IPS DF 6.9 (cell line): Measurements from ENCODE around the gene ADGRL3.

Experiments
- DNase-seq: peaks from one replicate; pipeline ENCODE4 v3.0.0-alpha.2; 2013; ENCODE audit warnings: low read depth, low spot score
- H3K27ac ChIP-seq: one replicate; pipeline ENCODE4 v1.5.1; 2013; ENCODE audit warnings: low read length, control low read depth
- H3K27me3 ChIP-seq: 2 replicates; pipeline ENCODE4 v1.6.1; 2013; ENCODE audit warnings: mild to moderate bottlenecking, low read length; ENCODE audit not compliant: control insufficient read depth, insufficient read depth
- H3K36me3 ChIP-seq: 2 replicates; pipeline ENCODE4 v1.6.1; 2013; ENCODE audit warnings: low read length; ENCODE audit not compliant: control insufficient read depth, insufficient read depth
- H3K4me1 ChIP-seq: 2 replicates; pipeline ENCODE4 v1.6.1; 2013; ENCODE audit warnings: low read length; ENCODE audit not compliant: control insufficient read depth, insufficient read depth
- H3K4me3 ChIP-seq: 2 replicates; pipeline ENCODE4 v1.5.1; 2013; ENCODE audit warnings: mild to moderate bottlenecking, low read length
- H3K9me3 ChIP-seq: 2 replicates; pipeline ENCODE4 v1.6.1; 2013; ENCODE audit warnings: low read length, inconsistent platforms; ENCODE audit not compliant: control insufficient read depth, insufficient read depth
- WGBS: extraction: QIAGEN DNeasy Blood & Tissue Kit; methylation state at CpG from one replicate; pipeline ENCODE4 v1.1.7; 2013; ENCODE audit warnings: mixed read lengths, missing lambda C conversion rate; ENCODE audit not compliant: insufficient read length, insufficient coverage; 5-methylcytosine and 5-hydroxymethylcytosine counted together

The ADGRL3 gene

DNA sequence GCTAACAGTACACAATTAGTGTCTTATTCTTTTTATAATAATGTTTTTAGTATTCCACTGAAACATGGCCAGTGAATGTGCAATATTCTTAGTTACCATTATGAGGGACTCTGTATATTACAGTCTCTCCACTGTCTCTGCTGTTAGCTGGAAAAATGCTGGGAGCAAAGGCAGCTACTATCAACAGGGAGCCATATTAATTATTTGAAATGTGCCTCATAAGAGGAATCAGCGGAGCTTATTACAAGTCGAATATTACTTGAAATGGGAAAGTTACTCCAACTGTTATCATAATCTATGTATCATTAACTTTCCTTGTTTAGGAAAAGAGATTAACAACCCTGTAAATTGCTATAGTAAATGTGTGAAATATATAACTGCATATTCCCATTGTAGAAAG lies 612.0 kb downstream of the ADGRL3 start:
- Histone ChIP-seq H3K27me3 (no peaks in the 10 kb centered on the region), H3K4me3 (no peak overlapping the region), H3K36me3 (no peaks in the 10 kb centered on the region), H3K9me3 (no peaks in the 10 kb centered on the region), H3K27ac (no peak overlapping the region), H3K4me1 (no peaks in the 10 kb centered on the region)
- no CpG with 5 or more reads among the region's 2 CpGs for WGBS
- DNase-seq: no peak

DNA sequence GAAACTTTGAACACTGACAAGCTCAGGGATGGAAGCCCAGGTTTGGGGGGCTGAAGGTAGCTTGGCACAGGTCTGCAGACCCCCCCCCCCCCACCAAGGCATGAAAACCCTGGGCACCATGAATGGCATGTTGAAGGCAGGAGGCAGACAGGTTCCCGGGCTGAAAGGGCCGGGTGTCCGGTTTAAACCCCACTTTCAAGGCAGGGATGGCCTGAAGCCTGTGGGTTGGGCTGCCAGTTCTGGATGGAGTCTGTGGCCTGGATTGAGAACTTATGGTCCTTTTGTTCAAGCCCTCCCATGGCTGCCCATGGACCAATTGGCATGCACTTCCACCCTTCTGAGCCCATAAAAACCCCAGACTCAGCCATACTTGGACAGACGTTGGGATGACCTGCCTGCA lies 616.9 kb downstream of the ADGRL3 start:
- no CpG with 5 or more reads among the region's 4 CpGs for WGBS
- no peak for DNase-seq
- Histone ChIP-seq H3K27ac (no peak overlapping the region), H3K4me1 (no peaks in the 10 kb centered on the region), H3K36me3 (no peaks in the 10 kb centered on the region), H3K9me3 (no peaks in the 10 kb centered on the region), H3K27me3 (no peaks in the 10 kb centered on the region), H3K4me3 (no peak overlapping the region)

DNA sequence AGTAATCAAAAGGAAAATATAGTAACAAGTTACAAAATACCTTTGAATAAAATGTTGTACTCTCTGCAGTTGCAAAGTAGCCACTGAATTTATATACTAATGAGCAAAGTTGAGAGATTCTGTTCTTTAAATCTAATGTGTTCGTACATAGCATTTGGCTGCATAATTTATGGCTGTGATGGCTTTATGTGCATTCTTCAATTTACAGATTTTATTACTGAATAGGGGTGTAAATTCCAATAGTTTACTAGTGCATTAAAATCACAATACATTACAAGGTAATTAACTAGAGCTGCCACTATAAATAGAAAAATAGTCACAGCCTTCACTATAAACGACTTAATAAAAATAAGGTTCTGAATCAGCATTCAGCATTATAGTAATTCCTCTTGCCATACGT lies 620.0 kb downstream of the ADGRL3 start:
- Histone ChIP-seq H3K27ac (no peak overlapping the region), H3K27me3 (no peaks in the 10 kb centered on the region), H3K4me3 (no peak overlapping the region), H3K36me3 (no peaks in the 10 kb centered on the region), H3K9me3 (no peaks in the 10 kb centered on the region), H3K4me1 (no peaks in the 10 kb centered on the region)
- WGBS: 100% methylated on average over 1 of the region's 3 CpGs
- DNase-seq: no peak

DNA sequence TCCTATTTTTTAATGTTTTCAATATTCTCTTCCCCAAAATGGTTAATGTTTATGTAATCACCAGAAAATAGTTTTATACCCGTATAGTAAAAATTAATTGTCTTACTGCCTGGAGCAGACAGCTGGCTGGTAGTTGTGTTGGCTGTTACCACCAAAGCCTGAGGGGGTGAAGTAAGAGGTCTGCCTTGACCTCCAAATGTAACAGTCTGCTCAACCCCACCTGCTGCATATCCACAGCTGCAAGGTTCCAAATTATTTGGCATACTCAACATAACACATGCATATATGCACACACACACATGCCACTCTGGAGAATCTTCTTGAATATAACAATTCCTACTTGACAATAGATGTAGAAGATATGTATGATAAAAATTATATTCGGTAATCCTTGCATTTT lies 624.3 kb downstream of the ADGRL3 start:
- Histone ChIP-seq H3K27ac (no peak overlapping the region), H3K4me1 (peaks cover 3% of the 10 kb centered on the region), H3K36me3 (no peaks in the 10 kb centered on the region), H3K27me3 (no peaks in the 10 kb centered on the region), H3K4me3 (no peak overlapping the region), H3K9me3 (no peaks in the 10 kb centered on the region)
- WGBS: no CpG with 5 or more reads among the region's 2 CpGs
- no peak for DNase-seq

DNA sequence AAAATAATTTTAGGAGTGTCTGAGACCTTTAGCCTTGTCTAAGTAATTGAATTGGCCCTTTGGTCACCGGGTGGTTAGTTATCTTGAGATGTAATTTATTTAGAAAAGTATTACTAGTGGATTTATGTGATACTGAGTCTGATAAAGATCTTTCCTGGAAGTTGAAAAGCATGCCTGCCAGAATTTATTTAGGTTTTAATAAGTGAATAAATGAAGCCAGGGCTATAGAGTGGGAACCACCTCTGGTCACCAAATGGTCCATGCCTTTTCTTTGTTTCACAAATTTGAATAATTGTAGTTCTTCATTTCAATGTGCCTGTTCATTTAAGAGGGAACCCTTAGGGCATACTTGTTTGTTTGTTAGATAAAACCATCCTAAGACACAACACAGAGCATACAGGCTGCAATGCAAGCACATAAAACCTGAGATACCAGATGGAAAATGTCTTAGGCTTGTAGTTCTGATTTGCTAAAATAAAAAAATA lies 627.8 kb downstream of the ADGRL3 start:
- H3K27me3 ChIP-seq: no peaks in the 10 kb centered on the region
- H3K27ac ChIP-seq: no peak overlapping the region
- no peaks in the 10 kb centered on the region for H3K9me3 ChIP-seq
- no peak for DNase-seq
- H3K36me3 ChIP-seq: no peaks in the 10 kb centered on the region
- no peak overlapping the region for H3K4me3 ChIP-seq
- peaks cover 3% of the 10 kb centered on the region for H3K4me1 ChIP-seq
- WGBS: no CpG with 5 or more reads among the region's 1 CpG

DNA sequence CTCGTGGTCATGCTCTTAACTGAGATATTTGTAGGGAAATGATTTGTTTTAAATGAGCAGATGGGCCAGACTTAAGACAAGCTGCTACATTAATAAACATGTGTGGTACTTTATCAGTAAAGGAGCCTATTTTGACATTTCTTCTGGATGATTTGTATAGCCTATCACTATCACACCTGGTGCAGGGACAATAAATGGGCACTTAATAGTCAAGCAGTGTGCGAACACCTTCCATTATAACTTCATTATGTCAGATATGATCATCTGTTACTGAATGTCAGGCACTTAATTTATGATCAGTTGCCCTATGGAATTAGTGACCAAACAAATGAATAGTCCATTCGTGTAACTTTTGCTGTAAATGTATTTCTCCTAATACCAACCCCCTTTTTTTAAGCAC lies 628.8 kb downstream of the ADGRL3 start:
- Histone ChIP-seq H3K27me3 (no peaks in the 10 kb centered on the region), H3K4me3 (no peak overlapping the region), H3K4me1 (peaks cover 3% of the 10 kb centered on the region), H3K27ac (no peak overlapping the region), H3K9me3 (no peaks in the 10 kb centered on the region), H3K36me3 (no peaks in the 10 kb centered on the region)
- no CpG with 5 or more reads among the region's 3 CpGs for whole genome bisulfite sequencing
- DNase-seq: no peak

DNA sequence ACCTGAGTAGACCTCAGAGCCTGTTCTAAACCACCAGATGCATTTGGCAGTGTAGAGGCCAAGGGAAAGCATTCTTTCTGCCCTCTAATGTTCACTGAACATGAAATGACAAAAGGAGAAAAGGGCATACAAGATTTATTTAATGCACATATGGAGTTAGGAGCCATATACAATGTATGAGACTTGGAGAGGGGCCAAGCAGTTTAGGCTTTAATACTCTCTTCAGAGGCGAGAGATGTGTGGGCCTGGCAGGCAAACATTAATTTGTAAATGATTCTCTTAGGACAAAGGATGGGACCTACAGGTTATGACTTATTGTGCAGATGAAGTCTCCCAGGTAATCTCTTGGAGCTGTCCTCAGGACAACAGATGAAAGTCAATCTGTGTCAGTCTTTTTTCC lies 631.9 kb downstream of the ADGRL3 start:
- Histone ChIP-seq H3K4me1 (peaks cover 4% of the 10 kb centered on the region), H3K4me3 (no peak overlapping the region), H3K36me3 (no peaks in the 10 kb centered on the region), H3K9me3 (no peaks in the 10 kb centered on the region), H3K27ac (no peak overlapping the region), H3K27me3 (no peaks in the 10 kb centered on the region)
- no peak for DNase-seq
- WGBS: no CpG with 5 or more reads among the region's 1 CpG

DNA sequence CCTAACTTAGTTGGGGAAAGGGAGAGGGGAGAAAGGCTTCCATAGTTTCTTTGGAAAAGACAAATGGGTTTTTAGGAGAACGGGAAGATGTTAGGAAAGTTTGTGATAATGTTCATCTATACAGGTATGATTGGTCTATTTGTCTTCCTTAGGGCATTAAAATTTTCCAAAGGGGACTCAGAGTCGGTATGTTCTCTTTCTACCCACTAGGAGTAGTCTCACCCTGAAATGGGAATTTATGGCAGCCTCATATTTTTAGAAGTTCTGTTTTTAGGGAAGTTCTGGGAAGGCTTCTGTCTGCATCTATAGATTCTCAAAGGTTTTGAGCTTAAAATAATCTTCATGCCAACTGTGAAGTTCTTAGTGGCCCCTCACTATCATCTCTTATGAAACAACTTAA lies 637.3 kb downstream of the ADGRL3 start:
- no peak overlapping the region for H3K4me3 ChIP-seq
- H3K9me3 ChIP-seq: no peaks in the 10 kb centered on the region
- no peak for DNase-seq
- no peaks in the 10 kb centered on the region for H3K36me3 ChIP-seq
- no peak overlapping the region for H3K27ac ChIP-seq
- peaks cover 4% of the 10 kb centered on the region; the same call in 1 of the 2 replicates for H3K4me1 ChIP-seq
- no peaks in the 10 kb centered on the region for H3K27me3 ChIP-seq
- 100% methylated on average over 1 of the region's 2 CpGs for WGBS

DNA sequence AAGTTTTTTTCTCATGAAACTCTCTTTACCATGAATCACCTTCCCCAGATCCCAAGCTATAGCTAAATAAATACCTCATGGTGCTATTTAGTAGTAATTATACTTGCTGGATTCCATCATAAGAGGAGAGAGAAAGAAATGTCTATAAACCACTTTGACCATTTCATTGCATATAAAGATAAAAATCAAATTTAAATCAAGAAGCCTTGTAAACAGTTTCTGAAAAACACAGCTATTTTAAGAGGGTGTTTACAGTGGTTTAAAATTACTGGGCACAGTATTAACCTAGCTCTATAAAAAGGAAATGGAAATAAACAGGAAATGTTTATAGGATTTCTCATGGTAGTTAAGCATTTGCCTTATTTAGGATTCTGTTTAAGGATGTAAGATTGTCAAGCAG lies 637.9 kb downstream of the ADGRL3 start:
- DNase-seq: no peak
- Histone ChIP-seq H3K36me3 (no peaks in the 10 kb centered on the region), H3K9me3 (no peaks in the 10 kb centered on the region), H3K4me1 (peaks cover 4% of the 10 kb centered on the region; the same call in 1 of the 2 replicates), H3K27ac (no peak overlapping the region), H3K27me3 (no peaks in the 10 kb centered on the region), H3K4me3 (no peak overlapping the region)

DNA sequence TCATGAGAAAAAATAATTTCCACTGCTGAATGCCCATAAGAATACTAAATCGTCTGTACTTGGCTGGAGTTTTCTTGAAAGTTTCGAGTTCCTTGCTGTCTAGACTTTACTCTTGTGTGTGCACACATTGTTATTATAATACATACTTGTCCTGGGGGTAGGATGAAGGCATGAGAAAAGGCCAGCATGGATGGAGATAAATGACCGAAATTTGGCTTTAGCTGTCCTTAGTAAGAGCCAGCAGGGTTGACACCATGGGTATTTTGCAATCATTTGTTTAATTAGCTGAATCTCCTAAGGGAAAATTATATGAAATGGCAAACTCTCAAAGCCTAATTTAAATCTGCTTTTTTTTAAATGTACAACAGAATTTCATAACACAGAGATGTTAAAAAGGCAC lies 641.6 kb downstream of the ADGRL3 start:
- Histone ChIP-seq H3K4me3 (no peak overlapping the region), H3K27ac (no peak overlapping the region), H3K27me3 (no peaks in the 10 kb centered on the region), H3K4me1 (peaks cover 2% of the 10 kb centered on the region; the same call in 1 of the 2 replicates), H3K9me3 (no peaks in the 10 kb centered on the region), H3K36me3 (no peaks in the 10 kb centered on the region)
- no peak for DNase-seq
- no CpG with 5 or more reads among the region's 3 CpGs for WGBS

DNA sequence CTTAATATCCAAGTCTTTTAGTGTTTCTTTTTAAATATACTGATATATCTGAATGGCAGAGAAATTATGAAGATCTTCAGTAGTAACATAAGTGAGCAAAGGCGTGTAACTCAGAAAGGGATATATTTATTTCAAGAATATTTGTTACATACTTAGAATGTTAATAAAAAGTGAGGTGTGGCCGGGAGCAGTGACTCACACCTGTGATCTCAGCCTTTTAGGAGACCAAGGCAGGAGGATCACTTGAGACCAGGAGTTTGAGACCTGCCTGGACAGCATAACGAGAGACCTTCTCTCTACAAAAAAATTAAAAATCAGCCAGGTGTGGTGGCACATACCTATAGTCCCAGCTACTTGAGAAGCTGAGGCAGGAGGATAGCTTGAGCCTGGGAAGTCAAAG lies 651.0 kb downstream of the ADGRL3 start:
- no peak overlapping the region for H3K4me3 ChIP-seq
- WGBS: no CpG with 5 or more reads among the region's 3 CpGs
- H3K27ac ChIP-seq: no peak overlapping the region
- DNase-seq: no peak
- no peaks in the 10 kb centered on the region; the same call in 1 of the 2 replicates for H3K36me3 ChIP-seq
- H3K27me3 ChIP-seq: no peaks in the 10 kb centered on the region
- no peaks in the 10 kb centered on the region for H3K9me3 ChIP-seq
- H3K4me1 ChIP-seq: no peaks in the 10 kb centered on the region
